Inflammatory macrophage treated with lipopolysaccharide for 1 hour (primary cell): ENCODE results near the gene HYDIN.
A peak's percentile ranks its signal among the peaks of the same experiment; 100 is the strongest.

Source experiments
- DNase-seq, 2 donors: peaks; one replicate each; pipeline ENCODE4 v3.0.0-alpha.2; 2020 to 2022

HYDIN gene

GRCh38 chr16:71230122-71230845, at the start of gene HYDIN:
Gene HYDIN (minus strand): TSS chr16:71230722. CDS start chr16:71186895, 43,827 bp downstream.
- no peak for DNase-seq

- no peak for DNase-seq
Measured at GRCh38 chr16:71276589-71277334, 46.2 kb upstream of the HYDIN start.

GRCh38 chr16:71273384-71273783, 42.9 kb upstream of the HYDIN start:
- DNase-seq, result no peak

GRCh38 chr16:71264299-71264698, 33.8 kb upstream of the HYDIN start:
- no peak for DNase-seq

- DNase-seq, result peak; percentile 11 to 31
Measured at GRCh38 chr16:71263582-71263981, 33.1 kb upstream of the HYDIN start.

- no peak for DNase-seq
Measured at GRCh38 chr16:71262391-71262790, 31.9 kb upstream of the HYDIN start.

GRCh38 chr16:71260995-71261394, 30.5 kb upstream of the HYDIN start:
- DNase-seq, result no peak

GRCh38 chr16:71259086-71259485, 28.6 kb upstream of the HYDIN start:
- no peak for DNase-seq

- DNase-seq, result no peak
Measured at GRCh38 chr16:71258372-71258771, 27.9 kb upstream of the HYDIN start.

GRCh38 chr16:71257768-71258167, 27.2 kb upstream of the HYDIN start:
- DNase-seq, result no peak

GRCh38 chr16:71255721-71256120, 25.2 kb upstream of the HYDIN start:
- DNase-seq, result no peak

- DNase-seq, result peak; percentile 23 to 34
Measured at GRCh38 chr16:71254832-71255525, 24.5 kb upstream of the HYDIN start.

- DNase-seq, result peak; percentile 67 to 79
Measured at GRCh38 chr16:71250461-71251235, 20.1 kb upstream of the HYDIN start.

- peak; percentile 18 to 23 for DNase-seq
Measured at GRCh38 chr16:71249399-71249798, 18.9 kb upstream of the HYDIN start.

GRCh38 chr16:71247478-71247877, 17.0 kb upstream of the HYDIN start:
- no peak for DNase-seq

- no peak for DNase-seq
Measured at GRCh38 chr16:71246309-71246708, 15.8 kb upstream of the HYDIN start.

GRCh38 chr16:71244521-71244920, 14.0 kb upstream of the HYDIN start:
- DNase-seq, result peak in 1 of 2 donors; percentile 8

GRCh38 chr16:71242601-71243000, 12.1 kb upstream of the HYDIN start:
- DNase-seq, result no peak

- peak in 1 of 2 donors; percentile 14 for DNase-seq
Measured at GRCh38 chr16:71242036-71242435, 11.5 kb upstream of the HYDIN start.

- no peak for DNase-seq
Measured at GRCh38 chr16:71229344-71229743, 1.2 kb downstream of the HYDIN start.

GRCh38 chr16:71226229-71227141, 4.0 kb downstream of the HYDIN start:
- DNase-seq, result no peak

GRCh38 chr16:71225145-71225544, 5.4 kb downstream of the HYDIN start:
- no peak for DNase-seq
